ENCODE results near the gene CD300LG. TPM values are rescaled to one million over a fixed set of nuclear protein-coding genes. Genes with fewer than 3 reads are reported as not detected.

CD300LG gene
- total and polyA plus RNA-seq, 7 experiments from 2014 or later, result not detected

DNA sequence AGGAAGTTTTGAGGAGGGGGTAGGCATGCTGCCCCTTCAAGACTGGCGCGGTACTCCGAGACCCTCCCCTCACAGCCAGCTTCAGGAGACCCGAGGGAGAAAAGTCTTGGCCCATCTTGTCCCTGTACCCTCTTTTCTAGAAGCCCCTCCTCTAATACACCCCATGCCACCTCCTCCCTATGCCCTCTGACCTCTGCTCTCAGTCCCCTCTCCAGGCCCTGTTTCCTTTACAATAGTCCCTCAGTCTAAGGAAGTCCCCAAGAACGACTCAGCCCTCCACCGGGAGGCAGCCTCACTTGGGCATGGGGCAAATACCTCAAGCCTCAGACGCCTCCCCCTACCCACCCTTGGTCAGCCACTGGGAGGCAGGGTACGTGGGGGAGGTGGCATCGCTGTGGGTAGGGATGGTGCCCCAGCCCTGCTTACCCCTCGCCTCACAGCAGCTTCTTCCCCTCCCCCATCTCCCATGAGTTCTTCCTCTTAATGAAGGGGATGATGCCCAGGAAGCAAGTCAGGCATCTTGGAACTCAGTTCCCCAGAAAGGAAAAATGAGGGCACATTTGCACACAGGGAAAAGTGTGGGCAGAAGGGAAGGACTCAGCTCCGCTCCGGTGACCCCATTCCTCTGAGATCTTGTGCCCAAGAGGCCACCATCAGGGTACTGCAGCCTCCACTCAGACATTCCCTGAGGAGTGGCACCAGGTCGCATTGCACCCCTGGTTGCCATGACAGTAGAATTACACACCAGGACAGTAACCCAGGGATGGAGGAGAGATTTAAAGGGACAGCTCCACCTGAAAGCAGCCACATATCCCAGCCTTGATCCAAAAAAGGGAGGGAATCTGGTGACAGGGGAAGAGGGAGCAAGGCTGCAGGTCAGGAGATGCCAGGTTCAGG lies 54.1 kb downstream of the CD300LG start:
- Histone ChIP-seq H3K9me3 (ENCODE audit: control insufficient read depth in 2 of 3, low read length in 3 of 3) (no peaks in the 10 kb centered on the region), H3K27me3 (ENCODE audit: control insufficient read depth in 2 of 2, insufficient read depth in 2 of 2, low read length in 2 of 2) (no peaks in the 10 kb centered on the region), H3K36me3 (ENCODE audit: control insufficient read depth in 2 of 3, insufficient read depth in 3 of 3, low read length in 3 of 3) (no peaks in the 10 kb centered on the region), H3K27ac (ENCODE audit: low read depth, low read length) (no peak overlapping the region), H3K4me1 (ENCODE audit: control insufficient read depth in 2 of 2, insufficient read depth in 2 of 2, low read length in 2 of 2) (peaks cover 0 to 11% of the 10 kb centered on the region in 2 donors), H3K4me3 (ENCODE audit: low read length) (peak overlapping the region; percentile 43)
- peaks cover 0 to 15% (median 0%) of the 10 kb centered on the region in 5 donors for H3K36me3 Mint-ChIP-seq
- H3K4me1 Mint-ChIP-seq, result peaks cover 6 to 23% (median 12%) of the 10 kb centered on the region in 7 donors
- intact Hi-C loops (cut with micrococcal nuclease), result loop anchor here in 1 of 2 donors (1.0 kb wide), 1 partner anchor 7 kb away; no protein-coding TSS in a partner anchor
- no peak for DNase-seq
- peak overlapping the region in 5 of 9 donors; percentile 41 to 75 (median 51) for H3K27ac Mint-ChIP-seq
- ChIA-PET CTCF (interaction anchor here (1.0 to 2.3 kb wide), 3 partner anchors 13 to 23 kb away, joined by 3 to 6 read pairs (median 3); no protein-coding TSS in a partner anchor), POLR2A (no interaction called here)
- peaks cover 0 to 46% (median under 1%) of the 10 kb centered on the region in 5 donors for H3K27me3 Mint-ChIP-seq
- ATAC-seq, result no peak
- H3K4me3 Mint-ChIP-seq, result peak overlapping the region; percentile 80 to 89 (median 86)
- H3K9me3 Mint-ChIP-seq, result no peaks in the 10 kb centered on the region

- Histone ChIP-seq H3K27me3 (ENCODE audit: control insufficient read depth in 2 of 2, insufficient read depth in 2 of 2, low read length in 2 of 2) (no peaks in the 10 kb centered on the region), H3K36me3 (ENCODE audit: control insufficient read depth in 2 of 3, insufficient read depth in 3 of 3, low read length in 3 of 3) (peaks cover 0 to 4% (median 0%) of the 10 kb centered on the region in 3 experiments), H3K27ac (ENCODE audit: low read depth, low read length) (no peak overlapping the region), H3K4me3 (ENCODE audit: low read length) (no peak overlapping the region), H3K4me1 (ENCODE audit: control insufficient read depth in 2 of 2, insufficient read depth in 2 of 2, low read length in 2 of 2) (peaks cover 7 to 16% of the 10 kb centered on the region in 2 donors), H3K9me3 (ENCODE audit: control insufficient read depth in 2 of 3, low read length in 3 of 3) (no peaks in the 10 kb centered on the region)
- H3K4me1 Mint-ChIP-seq, result peaks cover 10 to 27% (median 16%) of the 10 kb centered on the region in 7 donors
- peaks cover 0 to 11% (median 0%) of the 10 kb centered on the region in 5 donors for H3K36me3 Mint-ChIP-seq
- no peak for DNase-seq
- H3K27me3 Mint-ChIP-seq, result peaks cover 0 to 53% (median 5%) of the 10 kb centered on the region in 5 donors
- no peak overlapping the region for H3K4me3 Mint-ChIP-seq
- intact Hi-C loops (cut with micrococcal nuclease), result no loop called here
- no peaks in the 10 kb centered on the region for H3K9me3 Mint-ChIP-seq
- no peak for ATAC-seq
- CTCF ChIA-PET, result interaction anchor here (0.7 to 1.1 kb wide), 3 partner anchors 12 to 222 kb away, joined by 3 read pairs; partner anchors contain the start of gene HDAC5
- POLR2A ChIA-PET, result no interaction called here
- H3K27ac Mint-ChIP-seq, result no peak overlapping the region
Measured at GRCh38 chr17:43901861-43902589, 55.0 kb downstream of the CD300LG start.

DNA sequence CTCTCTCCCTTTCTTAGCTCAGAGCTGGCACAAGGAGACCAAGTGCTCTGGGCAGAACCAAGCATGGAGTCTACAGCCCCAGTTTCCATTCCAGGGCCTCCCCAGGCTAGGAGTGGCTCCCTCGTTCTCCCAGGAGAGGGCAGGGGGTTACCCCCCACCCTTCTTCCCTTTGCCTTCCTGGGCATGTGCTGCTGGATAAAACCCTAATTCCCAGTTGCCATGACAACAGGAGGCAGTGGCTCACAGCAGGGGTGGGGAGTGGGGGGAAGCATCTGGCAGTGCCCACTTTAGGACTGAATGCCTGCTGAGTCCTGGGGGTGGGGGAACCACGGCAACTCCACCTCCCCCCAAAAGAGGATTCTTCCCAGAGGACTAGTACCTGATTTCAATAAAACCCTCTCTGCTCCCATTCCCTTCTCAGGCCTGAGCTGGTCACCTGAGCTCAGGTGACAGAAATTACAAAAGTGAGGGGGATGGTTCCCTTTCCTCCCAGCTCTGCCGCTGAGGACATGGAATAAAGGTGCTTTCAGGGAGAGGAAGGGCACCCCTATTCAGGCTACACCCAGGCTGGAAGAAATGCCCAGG lies 58.5 kb downstream of the CD300LG start:
- H3K36me3 ChIP-seq (ENCODE audit: control insufficient read depth in 2 of 3, insufficient read depth in 3 of 3, low read length in 3 of 3), result peaks cover 0 to 6% (median 0%) of the 10 kb centered on the region in 3 experiments
- peaks cover 0 to 3% (median 0%) of the 10 kb centered on the region in 5 donors for H3K36me3 Mint-ChIP-seq
- H3K4me1 Mint-ChIP-seq, result peaks cover 7 to 24% (median 21%) of the 10 kb centered on the region in 7 donors
- H3K27ac Mint-ChIP-seq, result peak overlapping the region in 1 of 9 donors; percentile 38
- H3K4me3 ChIP-seq (ENCODE audit: low read length), result no peak overlapping the region
- ChIA-PET CTCF (interaction anchor here (0.6 to 1.2 kb wide), 2 partner anchors 27 to 86 kb away, joined by 4 read pairs; no protein-coding TSS in a partner anchor), POLR2A (interaction anchor here (0.9 to 1.9 kb wide), 2 partner anchors 33 to 280 kb away, joined by 3 to 6 read pairs; no protein-coding TSS in a partner anchor)
- H3K4me3 Mint-ChIP-seq, result peak overlapping the region in 5 of 10 donors; percentile 64 to 94 (median 88)
- ATAC-seq, result no peak
- peaks cover 0 to 73% (median 5%) of the 10 kb centered on the region in 5 donors for H3K27me3 Mint-ChIP-seq
- DNase-seq, result no peak
- no peaks in the 10 kb centered on the region for H3K9me3 ChIP-seq (ENCODE audit: control insufficient read depth in 2 of 3, low read length in 3 of 3)
- H3K27ac ChIP-seq (ENCODE audit: low read depth, low read length), result no peak overlapping the region
- peaks cover 0 to 4% of the 10 kb centered on the region in 2 donors for H3K27me3 ChIP-seq (ENCODE audit: control insufficient read depth in 2 of 2, insufficient read depth in 2 of 2, low read length in 2 of 2)
- H3K4me1 ChIP-seq (ENCODE audit: control insufficient read depth in 2 of 2, insufficient read depth in 2 of 2, low read length in 2 of 2), result peaks cover 17 to 27% of the 10 kb centered on the region in 2 donors
- no peaks in the 10 kb centered on the region for H3K9me3 Mint-ChIP-seq
- intact Hi-C loops (cut with micrococcal nuclease), result no loop called here

- POLR2A ChIA-PET, result interaction anchor here (0.6 to 2.9 kb wide), 7 partner anchors 10 to 1520 kb away, joined by 3 to 10 read pairs (median 5); no protein-coding TSS in a partner anchor
- peaks cover 0 to 66% (median 5%) of the 10 kb centered on the region in 5 donors for H3K27me3 Mint-ChIP-seq
- Histone ChIP-seq H3K27ac (ENCODE audit: low read depth, low read length) (peak overlapping the region; percentile 80), H3K4me1 (ENCODE audit: control insufficient read depth in 2 of 2, insufficient read depth in 2 of 2, low read length in 2 of 2) (peaks cover 17 to 22% of the 10 kb centered on the region in 2 donors), H3K4me3 (ENCODE audit: low read length) (peak overlapping the region; percentile 78), H3K36me3 (ENCODE audit: control insufficient read depth in 2 of 3, insufficient read depth in 3 of 3, low read length in 3 of 3) (peaks cover 0 to 6% (median 0%) of the 10 kb centered on the region in 3 experiments), H3K27me3 (ENCODE audit: control insufficient read depth in 2 of 2, insufficient read depth in 2 of 2, low read length in 2 of 2) (peaks cover 0 to 4% of the 10 kb centered on the region in 2 donors), H3K9me3 (ENCODE audit: control insufficient read depth in 2 of 3, low read length in 3 of 3) (no peaks in the 10 kb centered on the region)
- CTCF ChIA-PET, result interaction anchor here (1.2 to 4.0 kb wide), 3 partner anchors 12 to 37 kb away, joined by 4 to 21 read pairs (median 4); partner anchors contain the start of gene PPY
- H3K4me3 Mint-ChIP-seq, result peak overlapping the region; percentile 70 to 95 (median 89)
- peaks cover 0 to 3% (median 0%) of the 10 kb centered on the region in 5 donors for H3K36me3 Mint-ChIP-seq
- no peaks in the 10 kb centered on the region for H3K9me3 Mint-ChIP-seq
- DNase-seq (peak in 7 of 9 donors; percentile 34 to 65 (median 42)), ATAC-seq (peak; percentile 72)
- H3K27ac Mint-ChIP-seq, result peak overlapping the region in 8 of 9 donors; percentile 45 to 95 (median 89)
- intact Hi-C loops (cut with micrococcal nuclease), result loop anchor here in 1 of 2 donors (2.0 kb wide), 1 partner anchor 217 kb away; the partner anchor contains the start of gene HDAC5
- peaks cover 3 to 17% (median 14%) of the 10 kb centered on the region in 7 donors for H3K4me1 Mint-ChIP-seq
Measured at GRCh38 chr17:43905985-43906852, 59.2 kb downstream of the CD300LG start.

- H3K27ac Mint-ChIP-seq, result peak overlapping the region in 8 of 9 donors; percentile 45 to 95 (median 89)
- H3K4me3 ChIP-seq (ENCODE audit: low read length), result peak overlapping the region; percentile 78
- H3K27ac ChIP-seq (ENCODE audit: low read depth, low read length), result peak overlapping the region; percentile 80
- peaks cover 0 to 4% of the 10 kb centered on the region in 2 donors for H3K27me3 ChIP-seq (ENCODE audit: control insufficient read depth in 2 of 2, insufficient read depth in 2 of 2, low read length in 2 of 2)
- H3K9me3 Mint-ChIP-seq, result no peaks in the 10 kb centered on the region
- H3K4me1 ChIP-seq (ENCODE audit: control insufficient read depth in 2 of 2, insufficient read depth in 2 of 2, low read length in 2 of 2), result peaks cover 17 to 20% of the 10 kb centered on the region in 2 donors
- H3K36me3 ChIP-seq (ENCODE audit: control insufficient read depth in 2 of 3, insufficient read depth in 3 of 3, low read length in 3 of 3), result peaks cover 0 to 6% (median 0%) of the 10 kb centered on the region in 3 experiments
- peaks cover 0 to 63% (median 5%) of the 10 kb centered on the region in 5 donors for H3K27me3 Mint-ChIP-seq
- POLR2A ChIA-PET, result interaction anchor here (0.5 to 2.9 kb wide), 11 partner anchors 10 to 1519 kb away, joined by 3 to 10 read pairs (median 3); partner anchors contain the start of gene TMUB2
- DNase-seq (peak in 8 of 9 donors; percentile 18 to 52 (median 46)), ATAC-seq (peak; percentile 54)
- H3K36me3 Mint-ChIP-seq, result peaks cover 0 to 3% (median 0%) of the 10 kb centered on the region in 5 donors
- CTCF ChIA-PET, result interaction anchor here (0.8 to 4.0 kb wide), 4 partner anchors 11 to 135 kb away, joined by 3 to 21 read pairs (median 6); partner anchors contain the start of gene PPY
- intact Hi-C loops (cut with micrococcal nuclease), result loop anchor here in 1 of 2 donors (1.0 to 2.0 kb wide), 2 partner anchors 10 to 216 kb away; partner anchors contain the start of gene HDAC5
- peak overlapping the region; percentile 70 to 95 (median 89) for H3K4me3 Mint-ChIP-seq
- H3K9me3 ChIP-seq (ENCODE audit: control insufficient read depth in 2 of 3, low read length in 3 of 3), result no peaks in the 10 kb centered on the region
- peaks cover 0 to 16% (median 12%) of the 10 kb centered on the region in 7 donors for H3K4me1 Mint-ChIP-seq
Measured at GRCh38 chr17:43906951-43907424, 60.0 kb downstream of the CD300LG start.

All from naive thymus-derived CD4-positive, alpha-beta T cell (primary cell).